ENCODE data around the gene MFAP3. TPM values are rescaled to one million over a fixed set of nuclear protein-coding genes. Genes with fewer than 3 reads are reported as not detected.

MFAP3 gene
- polyA plus RNA-seq, 2 of the 4 experiments (the other 2 are of a cell fraction), result 25.1 to 38.9 TPM

GRCh38 chr5:154049636-154050035, 10.9 kb downstream of the MFAP3 start:
- Histone ChIP-seq H3K27ac (no peak overlapping the region), H3K9me3 (no peaks in the 10 kb centered on the region), H3K4me1 (no peaks in the 10 kb centered on the region), H3K4me2 (no peak overlapping the region), H3K4me3 (no peak overlapping the region)
- DNase-seq (ENCODE audit: low read depth in 1 of 2, low spot score in 1 of 2) (no peak), ATAC-seq (no peak), FAIRE-seq (no peak)
- WGBS (ENCODE audit: missing lambda C conversion rate), result 93% methylated on average over 5 of the region's 5 CpGs
- ChIA-PET CTCF (interaction anchor here (1.5 to 3.1 kb wide), 3 partner anchors 9 to 74 kb away, joined by 3 to 9 read pairs (median 5); no protein-coding TSS in a partner anchor), POLR2A (no interaction called here)
- no peak for TF ChIP-seq ZFP36 (IDR thresholded peaks at IDR 0.05; ENCODE audit: borderline replicate concordance, partially characterized antibody)
- no peak for TF ChIP-seq EHF (CRISPR knock-in tag; IDR thresholded peaks at IDR 0.05)
- TF ChIP-seq MYC (IDR thresholded peaks at IDR 0.05; ENCODE audit: borderline replicate concordance, low read length), result no peak
- no peak for TF ChIP-seq JUNB (IDR thresholded peaks at IDR 0.05)
- no peak for TF ChIP-seq HOXA7 (CRISPR knock-in tag; IDR thresholded peaks at IDR 0.05)
- no peak for TF ChIP-seq HEYL (CRISPR knock-in tag; IDR thresholded peaks at IDR 0.05)
- TF ChIP-seq NR3C1 (IDR thresholded peaks at IDR 0.05), result no peak
- no peak for TF ChIP-seq REST (IDR thresholded peaks at IDR 0.05)
- no peak for TF ChIP-seq HOXB13 (CRISPR knock-in tag; IDR thresholded peaks at IDR 0.05; ENCODE audit: low read depth)
- TF ChIP-seq CHD4 (IDR thresholded peaks at IDR 0.05; ENCODE audit: borderline replicate concordance), result no peak
- TF ChIP-seq EP300 (IDR thresholded peaks at IDR 0.05), result no peak
- TF ChIP-seq POLR2A (IDR thresholded peaks at IDR 0.05; ENCODE audit: low read length), result no peak
- TF ChIP-seq NPAS2 (CRISPR knock-in tag; IDR thresholded peaks at IDR 0.05; ENCODE audit: borderline replicate concordance), result no peak
- no peak for TF ChIP-seq ZC3H11A (IDR thresholded peaks at IDR 0.05)
- TF ChIP-seq HDAC2 (IDR thresholded peaks at IDR 0.05), result no peak
- no peak for TF ChIP-seq POLR2AphosphoS2 (conservative IDR thresholded peaks at IDR 0.05; ENCODE audit: low read length)

- no peak for FAIRE-seq
- no peak for TF ChIP-seq CTCF (IDR thresholded peaks at IDR 0.05)
- no peak overlapping the region for H3K4me3 ChIP-seq
- DNase-seq (ENCODE audit: low read depth in 1 of 2, low spot score in 1 of 2), result no peak
- CTCF ChIA-PET, result interaction anchor here (1.3 to 2.4 kb wide), 2 partner anchors 19 to 79 kb away, joined by 4 to 9 read pairs; no protein-coding TSS in a partner anchor
- no peak overlapping the region for H3K4me2 ChIP-seq
- 91% methylated on average over 4 of the region's 4 CpGs for WGBS (ENCODE audit: missing lambda C conversion rate)
- no peaks in the 10 kb centered on the region for H3K4me1 ChIP-seq
- POLR2A ChIA-PET, result no interaction called here
- no peak for ATAC-seq
- no peak overlapping the region for H3K27ac ChIP-seq
- H3K9me3 ChIP-seq, result no peaks in the 10 kb centered on the region
These were observed 14.7 kb downstream of the MFAP3 start for GRCh38 chr5:154053468-154053867.

GRCh38 chr5:154055201-154055600, 16.4 kb downstream of the MFAP3 start:
- no peaks in the 10 kb centered on the region for H3K9me3 ChIP-seq
- FAIRE-seq (no peak), DNase-seq (ENCODE audit: low read depth in 1 of 2, low spot score in 1 of 2) (no peak), ATAC-seq (no peak)
- CTCF ChIA-PET, result interaction anchor here (0.8 to 1.7 kb wide), 3 partner anchors 17 to 466 kb away, joined by 3 to 7 read pairs (median 4); no protein-coding TSS in a partner anchor
- TF ChIP-seq PHF8 (IDR thresholded peaks at IDR 0.05; ENCODE audit: borderline replicate concordance, low read depth), result no peak
- no peak for TF ChIP-seq RARB (CRISPR knock-in tag; IDR thresholded peaks at IDR 0.05)
- TF ChIP-seq KDM1A (IDR thresholded peaks at IDR 0.05; ENCODE audit: low read depth), result no peak
- no peak for TF ChIP-seq EHMT2 (IDR thresholded peaks at IDR 0.05; ENCODE audit: low read depth)
- TF ChIP-seq HOXA7 (CRISPR knock-in tag; IDR thresholded peaks at IDR 0.05), result no peak
- no peak for TF ChIP-seq POLR2AphosphoS2 (conservative IDR thresholded peaks at IDR 0.05; ENCODE audit: low read length)
- TF ChIP-seq RFX5 (IDR thresholded peaks at IDR 0.05), result no peak
- TF ChIP-seq MAFK (IDR thresholded peaks at IDR 0.05; ENCODE audit: partially characterized antibody), result no peak
- no peak for TF ChIP-seq HOXB13 (CRISPR knock-in tag; IDR thresholded peaks at IDR 0.05; ENCODE audit: low read depth)
- TF ChIP-seq SMC3 (IDR thresholded peaks at IDR 0.05), result no peak
- no peak for TF ChIP-seq EHF (CRISPR knock-in tag; IDR thresholded peaks at IDR 0.05)
- no peak overlapping the region for H3K4me2 ChIP-seq
- POLR2A ChIA-PET, result interaction anchor here (2.6 kb wide), 1 partner anchor 16 kb away, joined by 12 read pairs; the partner anchor contains the start of genes FAM114A2 and MFAP3
- no peaks in the 10 kb centered on the region for H3K4me1 ChIP-seq
- WGBS (ENCODE audit: missing lambda C conversion rate), result 97% methylated on average over 2 of the region's 2 CpGs
- H3K27ac ChIP-seq, result no peak overlapping the region
- no peak overlapping the region for H3K4me3 ChIP-seq
